Gastroesophageal sphincter (tissue), 4 donors: ENCODE data around the gene RTN4R. TPM values are rescaled to one million over a fixed set of nuclear protein-coding genes. Genes with fewer than 3 reads are reported as not detected.
"Not testable (repeated sequence)": the region's sequence is repeated elsewhere in the genome, so short reads cannot be mapped to it uniquely, and the experiment has no call there.

Experiments used
- ATAC-seq: fragments of 150-250 bp; one replicate; pipeline ENCODE4 v1.9.1; 2016; ENCODE audit warnings: mild to moderate bottlenecking, moderate library complexity
- H3K27ac ChIP-seq, 4 donors: fragments of 200-600 bp; sonication (generic) in 3 of 4; 1 replicate in 3 of 4; 2 replicates in 1 of 4; pipeline ENCODE4 v1.5.1; 2016 to 2019
- H3K27me3 ChIP-seq: fragments of 200-600 bp; sonication (generic); one replicate; pipeline ENCODE4 v1.5.1; 2019
- H3K36me3 ChIP-seq, 2 donors: fragments of 200-600 bp; sonication (generic); one replicate each; pipeline ENCODE4 v1.5.1; 2019; ENCODE audit warnings: control low read depth in 1 of 2
- H3K4me1 ChIP-seq, 3 donors: fragments of 200-600 bp; sonication (generic); 1 replicate in 2 of 3; 2 replicates in 1 of 3; pipeline ENCODE4 v1.5.1; 2016 to 2019; ENCODE audit warnings: control low read depth in 2 of 3
- H3K4me3 ChIP-seq, 2 donors: fragments of 200-600 bp; sonication (generic); one replicate each; pipeline ENCODE4 v1.5.1; 2019; ENCODE audit warnings: mild to moderate bottlenecking in 1 of 2, moderate library complexity in 1 of 2
- H3K9me3 ChIP-seq, 3 donors: fragments of 200-600 bp; sonication (generic); one replicate each; pipeline ENCODE4 v1.5.1; 2017 to 2019; ENCODE audit warnings: control low read depth in 2 of 3
- EP300 ChIP-seq: sonication (generic); formaldehyde crosslinking; IDR thresholded peaks from one replicate; pipeline ENCODE4 v1.6.1; 2017; ENCODE audit warnings: antibody characterized with exemption, mild to moderate bottlenecking
- POLR2A ChIP-seq, 2 donors: fragments of 450-650 bp; IDR thresholded peaks; one replicate each; pipeline ENCODE4 v1.6.1; 2017; ENCODE audit warnings: antibody characterized with exemption in 2 of 2, mild to moderate bottlenecking in 2 of 2, moderate library complexity in 1 of 2
- POLR2AphosphoS5 ChIP-seq: sonication (generic); formaldehyde crosslinking; IDR thresholded peaks from one replicate; pipeline ENCODE4 v1.6.1; 2017; ENCODE audit warnings: antibody characterized with exemption
- WGBS, 2 donors: methylation state at CpG; one replicate each; pipeline ENCODE4 v1.1.5; 2018; ENCODE audit warnings: low coverage in 1 of 2; 5-methylcytosine and 5-hydroxymethylcytosine counted together
- total RNA-seq, 4 donors: library from RNA; depleted of rRNA; stranded (reverse); fragments of >200 nt; gene quantifications; one replicate each; pipeline ENCODE4 v1.1.0, GENCODE V29; 2016
- TF ChIP-seq, protein P1 (sequence below), 4 experiments: fragments of 200-600 bp in 2 of 4; fragments of 450-650 bp in 2 of 4; sonication (generic) in 1 of 4; IDR thresholded peaks; one replicate each; pipeline ENCODE4 v1.5.1; 2017 to 2019; ENCODE audit warnings: antibody characterized with exemption in 4 of 4, mild to moderate bottlenecking in 2 of 4, moderate library complexity in 2 of 4

RTN4R gene
- total RNA-seq, 4 donors from 2014 or later = 1.3 to 2.4 TPM; not detected in 2

DNA sequence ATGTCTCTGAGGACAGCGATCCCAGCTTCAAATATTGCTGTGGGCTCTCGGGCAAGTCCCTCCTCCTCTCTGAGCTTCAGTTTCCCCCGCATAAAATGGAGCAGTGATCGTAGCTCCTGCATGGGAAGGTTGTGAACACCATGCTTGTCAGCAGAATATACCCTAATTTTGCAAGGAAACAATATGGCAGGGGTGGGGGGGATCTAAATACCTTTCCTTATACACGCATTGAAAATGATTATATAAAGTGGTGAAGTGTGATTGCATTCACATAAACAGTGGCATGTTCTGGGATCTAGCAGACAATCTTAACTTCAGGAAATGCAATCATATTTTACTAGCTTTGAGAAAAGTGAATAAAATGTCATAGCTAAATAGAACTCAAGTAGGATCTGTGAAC lies 24.0 kb upstream of the RTN4R start:
- H3K4me1 ChIP-seq = no peaks in the 10 kb centered on the region
- no peaks in the 10 kb centered on the region for H3K36me3 ChIP-seq
- H3K27me3 ChIP-seq = peaks cover 30% of the 10 kb centered on the region
- no peak for ATAC-seq
- TF ChIP-seq, protein P1, sequence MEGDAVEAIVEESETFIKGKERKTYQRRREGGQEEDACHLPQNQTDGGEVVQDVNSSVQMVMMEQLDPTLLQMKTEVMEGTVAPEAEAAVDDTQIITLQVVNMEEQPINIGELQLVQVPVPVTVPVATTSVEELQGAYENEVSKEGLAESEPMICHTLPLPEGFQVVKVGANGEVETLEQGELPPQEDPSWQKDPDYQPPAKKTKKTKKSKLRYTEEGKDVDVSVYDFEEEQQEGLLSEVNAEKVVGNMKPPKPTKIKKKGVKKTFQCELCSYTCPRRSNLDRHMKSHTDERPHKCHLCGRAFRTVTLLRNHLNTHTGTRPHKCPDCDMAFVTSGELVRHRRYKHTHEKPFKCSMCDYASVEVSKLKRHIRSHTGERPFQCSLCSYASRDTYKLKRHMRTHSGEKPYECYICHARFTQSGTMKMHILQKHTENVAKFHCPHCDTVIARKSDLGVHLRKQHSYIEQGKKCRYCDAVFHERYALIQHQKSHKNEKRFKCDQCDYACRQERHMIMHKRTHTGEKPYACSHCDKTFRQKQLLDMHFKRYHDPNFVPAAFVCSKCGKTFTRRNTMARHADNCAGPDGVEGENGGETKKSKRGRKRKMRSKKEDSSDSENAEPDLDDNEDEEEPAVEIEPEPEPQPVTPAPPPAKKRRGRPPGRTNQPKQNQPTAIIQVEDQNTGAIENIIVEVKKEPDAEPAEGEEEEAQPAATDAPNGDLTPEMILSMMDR (IDR thresholded peaks at IDR 0.05) = no peak
- no peak for TF ChIP-seq POLR2A (IDR thresholded peaks at IDR 0.05)
- TF ChIP-seq EP300 = no peak
- TF ChIP-seq POLR2AphosphoS5 = no peak
- H3K27ac ChIP-seq = no peak overlapping the region
- no peak overlapping the region for H3K4me3 ChIP-seq
- no peaks in the 10 kb centered on the region for H3K9me3 ChIP-seq
- WGBS, 2 donors = 51 to 56% methylated on average over 1 to 5 of the region's 5 CpGs

DNA sequence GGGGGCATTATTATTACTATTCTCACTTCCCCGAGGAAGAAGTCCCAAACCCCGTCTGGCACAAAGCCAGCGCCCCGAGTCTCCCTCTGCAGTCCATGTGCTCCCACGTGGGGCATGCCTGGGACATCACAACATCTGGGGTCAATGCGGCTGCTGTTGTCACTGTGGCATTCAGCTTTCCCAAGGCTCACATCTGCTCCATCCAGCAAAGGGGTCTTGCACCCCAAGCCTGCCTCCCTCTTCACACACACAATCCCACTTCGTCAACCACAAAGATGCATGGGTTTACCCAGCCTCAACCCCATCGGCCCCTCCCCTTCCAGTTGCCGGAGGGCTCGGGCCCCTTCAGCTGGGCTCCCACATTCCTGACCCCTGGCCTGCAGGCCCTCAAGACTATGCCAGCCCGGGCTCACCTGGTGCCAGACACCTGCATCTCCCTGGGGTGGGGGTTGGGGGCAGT lies 23.5 kb upstream of the RTN4R start:
- Histone ChIP-seq H3K27ac (no peak overlapping the region), H3K9me3 (no peaks in the 10 kb centered on the region), H3K4me1 (no peaks in the 10 kb centered on the region), H3K4me3 (no peak overlapping the region), H3K36me3 (no peaks in the 10 kb centered on the region), H3K27me3 (peaks cover 31% of the 10 kb centered on the region)
- no peak for ATAC-seq
- 63 to 73% methylated on average over 2 to 5 of the region's 11 CpGs for WGBS, 2 donors
- no peak for TF ChIP-seq POLR2A (IDR thresholded peaks at IDR 0.05)
- no peak for TF ChIP-seq EP300
- TF ChIP-seq, protein P1 (IDR thresholded peaks at IDR 0.05) = no peak
- no peak for TF ChIP-seq POLR2AphosphoS5

DNA sequence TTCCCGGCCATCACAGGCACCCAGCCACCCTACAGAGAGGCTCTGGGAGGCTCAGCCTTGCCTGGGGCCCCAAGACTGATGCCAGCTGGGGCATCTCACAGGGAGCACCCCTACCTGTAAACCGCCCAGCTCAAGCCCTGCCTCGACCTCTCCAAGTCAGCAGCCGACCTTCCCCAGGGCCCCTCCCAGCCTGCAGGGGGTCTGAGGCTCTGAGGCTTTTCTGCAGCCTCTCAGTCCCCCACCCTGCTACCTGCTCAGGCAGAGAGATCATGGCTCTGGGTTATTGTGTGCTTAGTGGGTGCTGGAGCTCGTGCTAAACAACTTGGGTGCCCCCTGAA lies 23.1 kb upstream of the RTN4R start:
- Histone ChIP-seq H3K27me3 (peaks cover 35% of the 10 kb centered on the region), H3K4me3 (no peak overlapping the region), H3K27ac (no peak overlapping the region), H3K9me3 (no peaks in the 10 kb centered on the region), H3K36me3 (no peaks in the 10 kb centered on the region), H3K4me1 (no peaks in the 10 kb centered on the region)
- no peak for ATAC-seq
- WGBS, 2 donors = no CpG with 5 or more reads among the region's 5 CpGs
- TF ChIP-seq POLR2AphosphoS5 = no peak

DNA sequence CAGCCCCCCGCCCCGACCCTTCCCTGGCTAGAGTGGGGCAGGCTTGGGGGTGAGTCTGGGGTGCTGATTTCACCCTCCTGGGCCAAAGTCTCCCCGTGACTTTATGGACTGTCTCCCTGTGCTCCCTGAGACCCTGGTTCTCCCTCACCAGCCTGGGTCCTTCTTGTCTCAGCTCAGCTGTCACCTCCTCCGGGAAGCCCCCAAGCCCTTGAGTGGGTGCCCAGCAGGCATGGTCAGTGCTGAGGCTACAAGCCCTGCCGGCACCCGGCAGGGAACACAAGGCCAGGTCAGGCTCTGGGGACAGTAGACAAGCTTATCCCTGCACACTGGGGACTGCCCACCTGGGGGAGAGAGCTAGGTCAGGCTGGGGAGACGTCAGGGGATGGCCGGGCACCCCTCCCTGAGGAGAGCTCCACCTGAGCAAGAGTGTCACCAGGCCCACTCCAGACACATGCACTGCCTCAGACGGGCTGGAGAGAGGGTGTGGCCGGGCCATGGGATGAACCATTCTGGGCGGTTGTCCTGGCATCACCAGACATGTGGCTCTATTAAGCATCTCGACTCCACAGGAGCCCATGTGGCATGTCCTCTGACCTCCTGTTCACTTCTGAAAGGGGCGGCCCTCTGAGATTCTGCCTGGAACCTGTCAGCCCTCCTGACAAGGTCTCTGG lies 22.6 kb upstream of the RTN4R start:
- no peak for ATAC-seq
- Histone ChIP-seq H3K36me3 (no peaks in the 10 kb centered on the region), H3K27ac (no peak overlapping the region), H3K4me3 (no peak overlapping the region), H3K27me3 (peaks cover 36% of the 10 kb centered on the region), H3K9me3 (no peaks in the 10 kb centered on the region), H3K4me1 (no peaks in the 10 kb centered on the region)
- 80% methylated on average over 1 of the region's 13 CpGs; no CpG with 5 or more reads in 1 of the 2 donors for WGBS, 2 donors
- TF ChIP-seq EP300 (no peak), POLR2AphosphoS5 (no peak), POLR2A (IDR thresholded peaks at IDR 0.05) (no peak)
- TF ChIP-seq, protein P1 (IDR thresholded peaks at IDR 0.05) = no peak

DNA sequence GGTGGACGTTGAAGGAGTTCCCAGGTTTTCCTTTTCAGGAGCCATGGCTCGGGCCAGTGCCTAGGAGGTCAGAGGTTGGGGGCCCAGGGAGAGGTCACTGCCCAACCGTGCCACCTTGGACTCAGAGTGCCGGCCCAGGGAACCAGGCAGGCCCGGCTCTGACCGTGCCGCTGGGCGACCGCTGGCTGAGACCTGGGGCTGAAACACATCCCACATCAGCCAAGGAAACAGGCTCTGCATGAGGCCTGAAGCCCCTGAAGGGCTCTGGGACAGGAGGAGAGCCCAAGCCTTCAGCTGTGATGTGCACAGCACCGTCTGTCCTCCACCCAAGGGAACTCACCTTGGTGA lies 21.9 kb upstream of the RTN4R start:
- Histone ChIP-seq H3K4me1 (no peaks in the 10 kb centered on the region), H3K9me3 (no peaks in the 10 kb centered on the region), H3K36me3 (no peaks in the 10 kb centered on the region), H3K27me3 (peaks cover 36% of the 10 kb centered on the region), H3K27ac (no peak overlapping the region), H3K4me3 (no peak overlapping the region)
- no CpG with 5 or more reads among the region's 10 CpGs for WGBS, 2 donors
- no peak for ATAC-seq
- TF ChIP-seq POLR2AphosphoS5 (no peak), POLR2A (IDR thresholded peaks at IDR 0.05) (no peak), EP300 (no peak)
- TF ChIP-seq, protein P1 (IDR thresholded peaks at IDR 0.05) = no peak

DNA sequence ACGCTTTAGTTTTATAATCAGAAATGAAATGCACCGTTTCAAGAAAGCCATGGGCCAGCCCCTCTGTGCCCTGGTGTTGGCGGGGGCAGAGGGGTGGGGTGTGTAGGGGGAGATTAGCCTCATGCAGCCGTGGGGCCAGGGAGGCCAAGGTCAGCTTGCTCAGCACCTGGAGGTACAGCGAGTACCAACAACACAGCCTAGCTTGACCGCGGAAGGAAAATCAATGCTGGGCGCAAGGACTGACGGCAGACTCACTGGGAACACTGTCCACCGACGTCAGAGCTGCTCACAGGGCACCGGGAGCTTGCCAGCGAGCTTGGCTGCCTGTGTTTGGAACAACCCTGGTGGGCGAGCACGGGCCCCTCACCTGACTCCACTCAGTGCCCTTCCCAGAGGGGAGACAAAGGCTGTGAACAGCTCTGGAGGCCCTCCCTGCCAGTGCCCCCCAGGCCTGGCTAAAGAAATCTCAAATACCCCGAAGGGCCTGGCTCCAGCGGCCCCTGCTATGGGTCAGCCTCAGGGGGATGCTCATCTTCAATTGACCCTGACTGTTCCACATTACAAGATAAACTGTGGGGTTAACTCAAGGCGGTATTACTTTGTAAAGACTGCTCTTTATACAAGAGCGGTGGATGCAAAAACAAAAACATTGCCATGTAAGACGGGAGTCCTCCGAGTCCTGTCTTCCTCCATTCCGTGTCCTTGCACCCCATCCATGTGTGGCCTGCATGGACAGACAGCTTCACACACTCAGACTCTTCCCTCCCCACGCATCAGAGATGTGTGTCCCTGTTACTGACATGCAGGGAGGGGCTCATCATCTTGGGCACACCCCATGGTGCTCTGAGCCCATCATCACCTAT lies 21.3 kb upstream of the RTN4R start:
- not testable (repeated sequence) for ATAC-seq, H3K27ac ChIP-seq, H3K9me3 ChIP-seq, H3K36me3 ChIP-seq, H3K4me3 ChIP-seq, H3K4me1 ChIP-seq
- WGBS, 2 donors = 85 to 86% methylated on average over 6 to 8 of the region's 23 CpGs
- H3K27me3 ChIP-seq = peaks cover 37% of the 10 kb centered on the region

DNA sequence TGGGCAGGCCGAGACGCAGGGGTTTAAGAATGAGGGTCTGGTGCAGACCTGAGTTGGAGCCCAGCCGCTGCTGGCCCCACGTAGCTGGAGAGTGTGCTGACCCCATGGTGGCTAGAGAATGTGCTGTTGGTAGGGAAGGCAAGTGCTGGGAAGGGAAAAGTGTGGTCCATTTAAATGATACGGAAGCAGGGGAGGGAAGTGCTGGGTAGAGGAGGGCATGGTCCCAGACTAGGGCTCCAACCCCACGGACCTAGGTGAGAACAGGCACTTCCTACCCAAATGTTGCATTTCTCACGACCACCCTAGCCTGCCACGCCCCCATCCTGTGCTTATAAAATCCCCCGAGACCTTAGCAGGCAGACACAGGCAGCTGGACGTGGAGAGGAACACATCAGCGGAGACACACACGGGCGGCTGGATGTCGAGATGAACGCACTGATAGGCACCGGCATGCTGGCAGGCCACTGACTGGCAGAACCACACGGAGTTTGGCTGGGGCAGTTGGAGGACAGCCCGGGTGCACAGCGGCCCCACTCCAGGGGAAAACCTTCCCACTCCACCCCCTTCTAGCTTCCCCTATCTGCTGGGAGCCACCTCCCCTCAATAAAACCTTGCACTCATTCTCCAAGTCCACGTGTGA lies 18.8 kb upstream of the RTN4R start:
- H3K36me3 ChIP-seq, H3K4me1 ChIP-seq, H3K9me3 ChIP-seq, ATAC-seq, H3K27ac ChIP-seq, H3K4me3 ChIP-seq: not testable (repeated sequence)
- peaks cover 40% of the 10 kb centered on the region for H3K27me3 ChIP-seq
- 64 to 74% methylated on average over 9 to 12 of the region's 20 CpGs for WGBS, 2 donors

DNA sequence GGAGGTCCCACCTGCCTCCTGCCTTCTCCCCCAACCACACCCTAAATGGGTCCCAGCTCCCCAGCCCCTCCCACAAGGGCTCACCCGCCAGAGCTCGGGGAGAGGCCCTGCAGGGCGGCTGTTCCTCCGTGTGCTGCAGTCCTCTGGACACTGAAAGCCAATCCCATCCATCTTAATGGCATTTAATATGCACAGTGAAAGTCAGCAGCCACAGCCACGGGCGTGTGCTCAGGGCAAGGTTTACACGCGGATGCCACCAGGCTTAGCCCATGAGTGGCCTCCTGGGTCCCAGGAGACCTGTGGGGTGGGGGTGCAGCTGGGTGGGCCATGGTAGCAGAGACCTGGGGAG lies 18.2 kb upstream of the RTN4R start:
- 10% methylated on average over 2 of the region's 8 CpGs; no CpG with 5 or more reads in 1 of the 2 donors for WGBS, 2 donors
- not testable (repeated sequence) for H3K4me3 ChIP-seq, H3K27ac ChIP-seq, H3K36me3 ChIP-seq, H3K4me1 ChIP-seq, H3K9me3 ChIP-seq, ATAC-seq
- H3K27me3 ChIP-seq = peaks cover 40% of the 10 kb centered on the region
